ENCODE data around the gene LRBA.
"Not testable (repeated sequence)": the region's sequence is repeated elsewhere in the genome, so short reads cannot be mapped to it uniquely, and the experiment has no call there.

LRBA gene

GRCh38 chr4:150386415-150386814 is 628.7 kb downstream of the LRBA start:
- not testable (repeated sequence) for FAIRE-seq

- FAIRE-seq = no peak
These were observed 629.5 kb downstream of the LRBA start for GRCh38 chr4:150385606-150386005.

- no peak for FAIRE-seq
These were observed 630.8 kb downstream of the LRBA start for GRCh38 chr4:150384249-150384648.

GRCh38 chr4:150382028-150382427 is 633.1 kb downstream of the LRBA start:
- no peak for FAIRE-seq

GRCh38 chr4:150381609-150382008 is 633.5 kb downstream of the LRBA start:
- no peak for FAIRE-seq

- no peak for FAIRE-seq
These were observed 634.0 kb downstream of the LRBA start for GRCh38 chr4:150381036-150381435.

- no peak for FAIRE-seq
These were observed 635.6 kb downstream of the LRBA start for GRCh38 chr4:150379454-150379853.

- FAIRE-seq = no peak
These were observed 640.1 kb downstream of the LRBA start for GRCh38 chr4:150375025-150375424.

GRCh38 chr4:150371869-150372268 is 643.2 kb downstream of the LRBA start:
- FAIRE-seq = no peak

- no peak for FAIRE-seq
These were observed 645.4 kb downstream of the LRBA start for GRCh38 chr4:150369434-150370380.

GRCh38 chr4:150368667-150369066 is 646.4 kb downstream of the LRBA start:
- FAIRE-seq = no peak

GRCh38 chr4:150367326-150367725 is 647.8 kb downstream of the LRBA start:
- FAIRE-seq = no peak

- FAIRE-seq = no peak
These were observed 648.5 kb downstream of the LRBA start for GRCh38 chr4:150366487-150366999.

- FAIRE-seq = no peak
These were observed 651.1 kb downstream of the LRBA start for GRCh38 chr4:150363721-150364688.

- FAIRE-seq = no peak
These were observed 656.4 kb downstream of the LRBA start for GRCh38 chr4:150358691-150359090.

- FAIRE-seq = no peak
These were observed 657.3 kb downstream of the LRBA start for GRCh38 chr4:150357829-150358228.

GRCh38 chr4:150355858-150356455 is 659.1 kb downstream of the LRBA start:
- peak; percentile 65 for FAIRE-seq

- no peak for FAIRE-seq
These were observed 659.7 kb downstream of the LRBA start for GRCh38 chr4:150355418-150355817.

GRCh38 chr4:150354214-150354796 is 660.8 kb downstream of the LRBA start:
- FAIRE-seq = no peak

GRCh38 chr4:150348079-150348478 is 667.0 kb downstream of the LRBA start:
- FAIRE-seq = no peak

- FAIRE-seq = no peak
These were observed 669.8 kb downstream of the LRBA start for GRCh38 chr4:150345207-150345744.

- no peak for FAIRE-seq
These were observed 671.3 kb downstream of the LRBA start for GRCh38 chr4:150343796-150344195.
